ENCODE results near the gene ANTXR2. TPM values are rescaled to one million over a fixed set of nuclear protein-coding genes. Genes with fewer than 3 reads are reported as not detected.

The ANTXR2 gene
- total and polyA plus RNA-seq, 4 experiments from 2014 or later = 88.1 to 91.6 (median 90.7) TPM

DNA sequence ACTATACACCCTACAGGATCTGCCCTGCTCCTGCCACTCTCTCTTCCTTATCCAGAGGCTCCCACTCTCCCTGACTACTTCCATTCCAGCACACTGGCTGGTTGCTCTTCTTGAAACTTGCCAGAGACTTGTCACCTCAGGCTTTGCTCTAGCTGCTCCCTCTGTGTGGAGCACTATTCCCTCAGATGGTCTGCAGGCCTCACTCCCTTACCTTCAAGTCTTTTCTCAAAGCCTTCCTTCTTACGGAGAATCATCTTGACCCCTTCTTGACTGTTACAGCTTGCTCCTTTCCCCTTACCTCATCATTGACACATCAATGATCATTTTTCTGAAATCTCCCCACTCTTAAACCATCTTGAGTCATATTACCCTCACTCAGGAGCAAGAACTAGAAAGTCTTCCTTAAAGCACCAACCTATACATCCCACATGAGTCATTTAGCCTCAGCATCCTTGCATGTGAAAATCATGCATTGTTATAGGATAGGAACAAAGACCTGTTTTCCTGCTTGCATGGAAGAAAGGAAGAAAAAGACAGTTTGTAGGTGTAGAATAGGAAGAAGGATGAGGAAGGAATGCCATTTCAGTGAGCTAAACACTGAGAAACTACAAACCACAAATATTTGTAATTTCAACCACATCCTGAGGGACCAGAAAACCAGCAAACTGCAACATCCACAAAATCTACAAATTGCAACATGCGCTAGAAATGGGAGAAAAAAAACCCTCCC lies 55.7 kb downstream of the ANTXR2 start:
- ChIA-PET POLR2A (ENCODE audit: partially characterized antibody) (interaction anchor here (0.8 to 1.8 kb wide), 9 partner anchors 10 to 185 kb away, joined by 3 to 6 read pairs (median 4); partner anchors contain the start of gene ANTXR2), CTCF (ENCODE audit: partially characterized antibody) (interaction anchor here (0.7 to 1.9 kb wide), 4 partner anchors 9 to 185 kb away, joined by 3 to 6 read pairs (median 4); no protein-coding TSS in a partner anchor)
- DNase-seq = peak in 4 of 5 donors; percentile 14 to 33 (median 29)

DNA sequence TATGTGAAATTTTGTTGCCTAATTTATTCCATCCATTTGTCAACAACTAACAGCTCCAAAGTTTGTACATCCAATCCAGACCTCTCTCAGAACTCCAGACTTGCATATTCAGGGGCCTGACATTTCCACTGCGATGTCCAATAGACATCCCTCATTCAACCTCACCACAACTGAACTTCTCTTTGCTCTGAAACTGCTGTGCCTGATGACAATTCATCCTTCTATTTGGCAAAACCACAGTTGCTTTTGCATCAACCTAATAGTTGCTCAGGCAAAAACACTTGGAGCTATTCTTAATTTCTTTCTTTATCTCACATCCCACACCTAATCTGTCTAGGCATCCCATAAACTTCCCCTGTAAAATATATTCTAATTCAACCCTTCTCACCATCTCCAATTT lies 56.5 kb downstream of the ANTXR2 start:
- Histone ChIP-seq H3K9me3 (ENCODE audit: control insufficient read depth in 1 of 2, low read length in 2 of 2) (no peaks in the 10 kb centered on the region), H3K27me3 (ENCODE audit: insufficient read depth, low read length) (no peaks in the 10 kb centered on the region), H3K4me3 (ENCODE audit: low read length in 2 of 2) (no peak overlapping the region), H3K27ac (ENCODE audit: low read depth, low read length) (no peak overlapping the region), H3K36me3 (ENCODE audit: insufficient read depth, low read length) (no peaks in the 10 kb centered on the region), H3K4me1 (ENCODE audit: insufficient read depth, low read length) (peaks cover 43% of the 10 kb centered on the region)
- H3K4me1 Mint-ChIP-seq = peaks cover 6 to 21% (median 12%) of the 10 kb centered on the region in 4 donors
- H3K36me3 Mint-ChIP-seq = peaks cover 19 to 22% of the 10 kb centered on the region in 2 donors
- intact Hi-C loops (cut with micrococcal nuclease) = no loop called here
- POLR2A ChIA-PET (ENCODE audit: partially characterized antibody) = interaction anchor here (0.8 to 1.8 kb wide), 6 partner anchors 19 to 186 kb away, joined by 3 to 6 read pairs (median 4); partner anchors contain the start of gene ANTXR2
- H3K27me3 Mint-ChIP-seq = no peaks in the 10 kb centered on the region
- no peaks in the 10 kb centered on the region for H3K9me3 Mint-ChIP-seq
- no peak overlapping the region for H3K4me3 Mint-ChIP-seq
- CTCF ChIA-PET (ENCODE audit: partially characterized antibody) = interaction anchor here (0.7 to 1.8 kb wide), 3 partner anchors 9 to 186 kb away, joined by 3 to 4 read pairs (median 3); no protein-coding TSS in a partner anchor
- no peak for DNase-seq
- H3K27ac Mint-ChIP-seq = no peak overlapping the region

More for the DNA sequence above, 55.7 kb downstream of the ANTXR2 start:
- H3K27me3 ChIP-seq (ENCODE audit: insufficient read depth, low read length) = no peaks in the 10 kb centered on the region
- Mint-ChIP-seq H3K27ac (no peak overlapping the region), H3K4me3 (peak overlapping the region in 2 of 8 donors; percentile 21 to 30), H3K9me3 (no peaks in the 10 kb centered on the region), H3K4me1 (peaks cover 4 to 20% (median 11%) of the 10 kb centered on the region in 4 donors), H3K36me3 (peaks cover 21 to 22% of the 10 kb centered on the region in 2 donors), H3K27me3 (no peaks in the 10 kb centered on the region)
- H3K4me3 ChIP-seq (ENCODE audit: low read length in 2 of 2) = no peak overlapping the region
- peaks cover 35% of the 10 kb centered on the region for H3K4me1 ChIP-seq (ENCODE audit: insufficient read depth, low read length)
- peaks cover under 1% of the 10 kb centered on the region for H3K36me3 ChIP-seq (ENCODE audit: insufficient read depth, low read length)
- no peaks in the 10 kb centered on the region for H3K9me3 ChIP-seq (ENCODE audit: control insufficient read depth in 1 of 2, low read length in 2 of 2)
- intact Hi-C loops (cut with micrococcal nuclease) = no loop called here
- peak overlapping the region; percentile 18 for H3K27ac ChIP-seq (ENCODE audit: low read depth, low read length)

DNA sequence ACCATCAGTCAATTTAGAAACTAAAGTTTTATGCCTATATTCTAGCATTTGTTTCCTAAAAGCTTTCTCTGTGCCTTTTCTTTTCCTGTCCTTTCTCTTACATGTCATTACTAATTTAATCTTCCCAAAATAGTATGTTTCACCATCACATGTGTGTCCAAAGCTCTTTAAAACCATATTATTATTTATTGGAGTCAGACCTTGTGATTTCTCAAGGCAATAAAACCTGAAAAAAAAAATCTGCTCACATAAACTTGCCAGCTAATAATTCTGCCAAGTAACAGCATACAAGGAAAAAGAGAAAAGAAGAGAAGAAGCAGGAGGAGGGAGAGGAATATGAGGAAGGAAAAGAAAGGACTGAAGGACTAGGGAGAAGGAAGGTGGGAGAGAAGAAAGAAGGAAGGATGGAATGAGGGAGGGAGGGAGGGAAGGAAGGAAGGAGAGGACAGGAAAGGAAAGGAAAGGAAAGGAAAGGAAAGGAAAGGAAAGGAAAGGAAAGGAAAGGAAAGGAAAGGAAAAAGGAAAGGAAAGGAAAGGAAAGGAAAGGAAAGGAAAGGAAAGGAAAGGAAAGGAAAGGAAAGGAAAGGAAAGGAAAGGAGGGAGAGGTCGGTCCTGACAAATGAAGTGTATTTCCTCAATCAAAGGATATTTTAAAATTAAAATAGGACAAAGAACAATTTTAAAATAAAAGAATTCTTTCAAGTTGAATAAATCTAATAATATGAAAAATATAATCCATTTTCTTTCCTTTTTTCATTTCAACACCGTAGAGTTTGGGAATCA lies 57.4 kb downstream of the ANTXR2 start:
- POLR2A ChIA-PET (ENCODE audit: partially characterized antibody) = interaction anchor here (1.8 kb wide), 1 partner anchor 20 kb away, joined by 6 read pairs; no protein-coding TSS in a partner anchor
- no peak overlapping the region for H3K4me3 ChIP-seq (ENCODE audit: low read length in 2 of 2)
- Mint-ChIP-seq H3K4me3 (no peak overlapping the region), H3K4me1 (peaks cover 9 to 24% (median 15%) of the 10 kb centered on the region in 4 donors), H3K27me3 (no peaks in the 10 kb centered on the region), H3K9me3 (no peaks in the 10 kb centered on the region), H3K27ac (no peak overlapping the region), H3K36me3 (peaks cover 17 to 21% of the 10 kb centered on the region in 2 donors)
- DNase-seq = no peak
- CTCF ChIA-PET (ENCODE audit: partially characterized antibody) = no interaction called here
- peaks cover 44% of the 10 kb centered on the region for H3K4me1 ChIP-seq (ENCODE audit: insufficient read depth, low read length)
- H3K27me3 ChIP-seq (ENCODE audit: insufficient read depth, low read length) = no peaks in the 10 kb centered on the region
- intact Hi-C loops (cut with micrococcal nuclease) = no loop called here
- no peaks in the 10 kb centered on the region for H3K36me3 ChIP-seq (ENCODE audit: insufficient read depth, low read length)
- no peak overlapping the region for H3K27ac ChIP-seq (ENCODE audit: low read depth, low read length)
- H3K9me3 ChIP-seq (ENCODE audit: control insufficient read depth in 1 of 2, low read length in 2 of 2) = no peaks in the 10 kb centered on the region

- no peak overlapping the region for H3K4me3 ChIP-seq (ENCODE audit: low read length in 2 of 2)
- DNase-seq = no peak
- no peaks in the 10 kb centered on the region for H3K27me3 ChIP-seq (ENCODE audit: insufficient read depth, low read length)
- no peaks in the 10 kb centered on the region for H3K9me3 ChIP-seq (ENCODE audit: control insufficient read depth in 1 of 2, low read length in 2 of 2)
- POLR2A ChIA-PET (ENCODE audit: partially characterized antibody) = no interaction called here
- no peaks in the 10 kb centered on the region for H3K36me3 ChIP-seq (ENCODE audit: insufficient read depth, low read length)
- Mint-ChIP-seq H3K27ac (no peak overlapping the region), H3K27me3 (no peaks in the 10 kb centered on the region), H3K9me3 (peaks cover 0 to 3% (median 0%) of the 10 kb centered on the region in 8 donors), H3K4me1 (peaks cover 16 to 34% (median 22%) of the 10 kb centered on the region in 4 donors), H3K4me3 (no peak overlapping the region), H3K36me3 (peaks cover 25 to 29% of the 10 kb centered on the region in 2 donors)
- intact Hi-C loops (cut with micrococcal nuclease) = no loop called here
- peaks cover 54% of the 10 kb centered on the region for H3K4me1 ChIP-seq (ENCODE audit: insufficient read depth, low read length)
- no peak overlapping the region for H3K27ac ChIP-seq (ENCODE audit: low read depth, low read length)
- CTCF ChIA-PET (ENCODE audit: partially characterized antibody) = no interaction called here
Measured at GRCh38 chr4:80014531-80014930, 58.5 kb downstream of the ANTXR2 start.

- H3K27ac Mint-ChIP-seq = peak overlapping the region in 4 of 7 donors; percentile 4 to 74 (median 19)
- CTCF ChIA-PET (ENCODE audit: partially characterized antibody) = no interaction called here
- H3K36me3 Mint-ChIP-seq = peaks cover 35 to 36% of the 10 kb centered on the region in 2 donors
- H3K4me1 Mint-ChIP-seq = peaks cover 30 to 56% (median 42%) of the 10 kb centered on the region in 4 donors
- H3K27me3 Mint-ChIP-seq = no peaks in the 10 kb centered on the region
- POLR2A ChIA-PET (ENCODE audit: partially characterized antibody) = no interaction called here
- H3K9me3 Mint-ChIP-seq = peaks cover 0 to 3% (median 0%) of the 10 kb centered on the region in 8 donors
- Histone ChIP-seq H3K27ac (ENCODE audit: low read depth, low read length) (no peak overlapping the region), H3K4me1 (ENCODE audit: insufficient read depth, low read length) (peaks cover 61% of the 10 kb centered on the region), H3K4me3 (ENCODE audit: low read length in 2 of 2) (no peak overlapping the region), H3K27me3 (ENCODE audit: insufficient read depth, low read length) (no peaks in the 10 kb centered on the region), H3K9me3 (ENCODE audit: control insufficient read depth in 1 of 2, low read length in 2 of 2) (no peaks in the 10 kb centered on the region), H3K36me3 (ENCODE audit: insufficient read depth, low read length) (no peaks in the 10 kb centered on the region)
- DNase-seq = no peak
- intact Hi-C loops (cut with micrococcal nuclease) = no loop called here
- no peak overlapping the region for H3K4me3 Mint-ChIP-seq
Measured at GRCh38 chr4:80012291-80012690, 60.7 kb downstream of the ANTXR2 start.

- Mint-ChIP-seq H3K27me3 (no peaks in the 10 kb centered on the region), H3K36me3 (peaks cover 36 to 39% of the 10 kb centered on the region in 2 donors), H3K9me3 (peaks cover 0 to 3% (median 0%) of the 10 kb centered on the region in 8 donors), H3K4me1 (peaks cover 34 to 61% (median 47%) of the 10 kb centered on the region in 4 donors), H3K4me3 (peak overlapping the region in 3 of 8 donors; percentile 26 to 34 (median 26)), H3K27ac (peak overlapping the region in 4 of 7 donors; percentile 39 to 90 (median 58))
- H3K36me3 ChIP-seq (ENCODE audit: insufficient read depth, low read length) = no peaks in the 10 kb centered on the region
- peaks cover 61% of the 10 kb centered on the region for H3K4me1 ChIP-seq (ENCODE audit: insufficient read depth, low read length)
- ChIA-PET CTCF (ENCODE audit: partially characterized antibody) (no interaction called here), POLR2A (ENCODE audit: partially characterized antibody) (no interaction called here)
- H3K27ac ChIP-seq (ENCODE audit: low read depth, low read length) = no peak overlapping the region
- no peak overlapping the region for H3K4me3 ChIP-seq (ENCODE audit: low read length in 2 of 2)
- intact Hi-C loops (cut with micrococcal nuclease) = no loop called here
- H3K9me3 ChIP-seq (ENCODE audit: control insufficient read depth in 1 of 2, low read length in 2 of 2) = no peaks in the 10 kb centered on the region
- no peaks in the 10 kb centered on the region for H3K27me3 ChIP-seq (ENCODE audit: insufficient read depth, low read length)
- no peak for DNase-seq
Measured at GRCh38 chr4:80011636-80012236, 61.3 kb downstream of the ANTXR2 start.

Measured in CD4-positive, alpha-beta memory T cell (primary cell).